H1 (cell line): Measurements from ENCODE around the gene ANKFN1.

Experiments
- HDAC6 ChIP-seq: IDR thresholded peaks from one replicate; pipeline ENCODE4 v1.7.1; 2012; ENCODE audit warnings: low read depth, mild to moderate bottlenecking, inconsistent platforms, low read length, moderate library complexity
- TF ChIP-seq, protein P1 (sequence below), 3 experiments: IDR thresholded peaks; 1 replicate in 2 of 3; 2 replicates in 1 of 3; pipeline versions ENCODE4 v1.5.1 to v1.6.1; 2011; ENCODE audit warnings: low read length in 3 of 3, mild to moderate bottlenecking in 3 of 3, inconsistent platforms in 2 of 3, low read depth in 1 of 3, moderate library complexity in 1 of 3; ENCODE audit not compliant: insufficient read depth in 1 of 3; ENCODE audit errors: control extremely low read depth in 1 of 3

DNA sequence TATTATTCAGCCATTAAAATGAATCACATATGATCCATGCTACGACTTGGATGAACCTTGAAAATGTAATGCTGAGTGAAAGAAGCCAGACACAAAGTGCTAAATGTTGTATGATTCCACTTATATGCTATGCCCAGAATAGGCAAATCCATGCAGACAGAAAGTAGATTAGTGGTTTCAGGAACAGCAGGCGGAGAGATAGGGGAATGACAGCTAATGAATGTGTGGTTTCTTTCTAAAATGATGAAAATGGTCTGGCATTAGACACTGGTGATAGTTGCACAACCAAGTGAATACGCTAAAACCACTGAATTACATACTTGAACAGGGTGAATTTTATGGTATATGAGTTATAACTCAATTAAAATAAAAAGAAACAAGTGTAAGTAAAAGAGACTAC, 318.4 kb downstream of the ANKFN1 start:
- TF ChIP-seq, protein P1, sequence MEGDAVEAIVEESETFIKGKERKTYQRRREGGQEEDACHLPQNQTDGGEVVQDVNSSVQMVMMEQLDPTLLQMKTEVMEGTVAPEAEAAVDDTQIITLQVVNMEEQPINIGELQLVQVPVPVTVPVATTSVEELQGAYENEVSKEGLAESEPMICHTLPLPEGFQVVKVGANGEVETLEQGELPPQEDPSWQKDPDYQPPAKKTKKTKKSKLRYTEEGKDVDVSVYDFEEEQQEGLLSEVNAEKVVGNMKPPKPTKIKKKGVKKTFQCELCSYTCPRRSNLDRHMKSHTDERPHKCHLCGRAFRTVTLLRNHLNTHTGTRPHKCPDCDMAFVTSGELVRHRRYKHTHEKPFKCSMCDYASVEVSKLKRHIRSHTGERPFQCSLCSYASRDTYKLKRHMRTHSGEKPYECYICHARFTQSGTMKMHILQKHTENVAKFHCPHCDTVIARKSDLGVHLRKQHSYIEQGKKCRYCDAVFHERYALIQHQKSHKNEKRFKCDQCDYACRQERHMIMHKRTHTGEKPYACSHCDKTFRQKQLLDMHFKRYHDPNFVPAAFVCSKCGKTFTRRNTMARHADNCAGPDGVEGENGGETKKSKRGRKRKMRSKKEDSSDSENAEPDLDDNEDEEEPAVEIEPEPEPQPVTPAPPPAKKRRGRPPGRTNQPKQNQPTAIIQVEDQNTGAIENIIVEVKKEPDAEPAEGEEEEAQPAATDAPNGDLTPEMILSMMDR (IDR thresholded peaks at IDR 0.05; ENCODE audit: control extremely low read depth in 1 of 3, insufficient read depth in 1 of 3, low read depth in 1 of 3, low read length in 3 of 3), result no peak
- no peak for TF ChIP-seq HDAC6
